ENCODE data around the gene ITPRIP.

The ITPRIP gene

GRCh38 chr10:104337985-104338735 is at the start of gene ITPRIP:
ITPRIP (minus strand) TSS chr10:104338465; CDS start chr10:104316051, 22,414 bp downstream.
- peak; percentile 90 for DNase-seq

GRCh38 chr10:104387130-104387888 is 49.0 kb upstream of the ITPRIP start:
- DNase-seq: peak; percentile 9

GRCh38 chr10:104380336-104380735 is 42.1 kb upstream of the ITPRIP start:
- DNase-seq: no peak

- DNase-seq: no peak
These were observed 38.6 kb upstream of the ITPRIP start for GRCh38 chr10:104376784-104377300.

- no peak for DNase-seq
These were observed 36.3 kb upstream of the ITPRIP start for GRCh38 chr10:104374591-104374990.

GRCh38 chr10:104371753-104372152 is 33.5 kb upstream of the ITPRIP start:
- no peak for DNase-seq

GRCh38 chr10:104368381-104368780 is 30.1 kb upstream of the ITPRIP start:
- DNase-seq: no peak

GRCh38 chr10:104367904-104368303 is 29.6 kb upstream of the ITPRIP start:
- DNase-seq: no peak

- DNase-seq: no peak
These were observed 21.5 kb upstream of the ITPRIP start for GRCh38 chr10:104359811-104360210.

GRCh38 chr10:104353325-104354048 is 15.2 kb upstream of the ITPRIP start, which contains the start of gene CFAP58:
CFAP58 (plus strand) TSS chr10:104353833; CDS start chr10:104353898, 65 bp downstream.
- peak; percentile 97 for DNase-seq

- no peak for DNase-seq
These were observed 13.7 kb upstream of the ITPRIP start for GRCh38 chr10:104351919-104352318.

- peak; percentile 50 for DNase-seq
These were observed 12.9 kb upstream of the ITPRIP start for GRCh38 chr10:104351061-104351702.

- peak; percentile 87 for DNase-seq
These were observed 11.9 kb upstream of the ITPRIP start for GRCh38 chr10:104350127-104350635.

GRCh38 chr10:104349623-104350126 is 11.4 kb upstream of the ITPRIP start:
- peak; percentile 39 for DNase-seq

GRCh38 chr10:104348601-104349000 is 10.3 kb upstream of the ITPRIP start:
- DNase-seq: no peak

- peak; percentile 73 for DNase-seq
These were observed 9.2 kb upstream of the ITPRIP start for GRCh38 chr10:104347295-104348045.

- no peak for DNase-seq
These were observed 7.7 kb upstream of the ITPRIP start for GRCh38 chr10:104345941-104346340.

GRCh38 chr10:104345515-104345914 is 7.2 kb upstream of the ITPRIP start:
- no peak for DNase-seq

GRCh38 chr10:104344219-104344618 is 6.0 kb upstream of the ITPRIP start:
- DNase-seq: no peak

- no peak for DNase-seq
These were observed 4.7 kb upstream of the ITPRIP start for GRCh38 chr10:104342941-104343411.

GRCh38 chr10:104340641-104341040 is 2.4 kb upstream of the ITPRIP start:
- DNase-seq: peak; percentile 50

Measured in hematopoietic multipotent progenitor cell treated with erythropoietin and hydrocortisone succinate and interleukin-3 and kit ligand, for 8 days (in vitro differentiated cells).